Liver (tissue), 9 donors: ENCODE data around the gene RNGTT. TPM values are rescaled to one million over a fixed set of nuclear protein-coding genes. Genes with fewer than 3 reads are reported as not detected.

Experiments
- DNase-seq: peaks from one replicate; pipeline ENCODE4 v3.0.0-alpha.2; 2017; ENCODE audit warnings: low spot score
- H3K27ac ChIP-seq, 2 donors: one replicate each; pipeline ENCODE4 v1.7.0; 2013; ENCODE audit warnings: inconsistent platforms in 2 of 2, low read length in 2 of 2, control low read depth in 1 of 2, low read depth in 1 of 2, mild to moderate bottlenecking in 1 of 2
- H3K27me3 ChIP-seq, 4 donors: one replicate each; pipeline versions ENCODE4 v1.6.1 to v1.7.0; 2013; ENCODE audit warnings: low read length in 3 of 4, inconsistent platforms in 1 of 4, mild to moderate bottlenecking in 1 of 4, moderate library complexity in 1 of 4; ENCODE audit not compliant: control insufficient read depth in 4 of 4, insufficient read depth in 4 of 4
- H3K36me3 ChIP-seq, 4 donors: one replicate each; pipeline versions ENCODE4 v1.6.1 to v1.7.0; 2013; ENCODE audit warnings: low read length in 3 of 4, mild to moderate bottlenecking in 3 of 4, low read depth in 1 of 4, moderate library complexity in 1 of 4; ENCODE audit not compliant: control insufficient read depth in 4 of 4, insufficient read depth in 3 of 4
- H3K4me1 ChIP-seq, 4 donors: one replicate each; pipeline versions ENCODE4 v1.6.1 to v1.7.0; 2013; ENCODE audit warnings: low read length in 3 of 4, mild to moderate bottlenecking in 3 of 4, moderate library complexity in 1 of 4; ENCODE audit not compliant: control insufficient read depth in 4 of 4, insufficient read depth in 4 of 4
- H3K4me3 ChIP-seq, 3 donors: one replicate each; pipeline versions ENCODE4 v1.6.1 to v1.7.0; 2013; ENCODE audit warnings: low read length in 3 of 3, control low read depth in 1 of 3, low read depth in 1 of 3, mild to moderate bottlenecking in 1 of 3
- H3K9ac ChIP-seq, 2 donors: one replicate each; pipeline ENCODE4 v1.7.0; 2013; ENCODE audit warnings: low read length in 2 of 2, mild to moderate bottlenecking in 2 of 2, moderate library complexity in 2 of 2, control low read depth in 1 of 2, low read depth in 1 of 2
- H3K9me3 ChIP-seq, 4 donors: one replicate each; pipeline versions ENCODE4 v1.6.1 to v1.7.0; 2013; ENCODE audit warnings: low read length in 3 of 4; ENCODE audit not compliant: control insufficient read depth in 4 of 4
- EGR1 ChIP-seq, 2 donors: IDR thresholded peaks; 2 replicates each; pipeline ENCODE4 v1.6.1; 2016 to 2018; ENCODE audit warnings: antibody characterized with exemption in 2 of 2, low read depth in 2 of 2
- FOXA1 ChIP-seq: IDR thresholded peaks from 2 replicates; pipeline ENCODE4 v1.6.1; 2016; ENCODE audit warnings: antibody characterized with exemption
- FOXA2 ChIP-seq: IDR thresholded peaks from 2 replicates; pipeline ENCODE4 v1.6.1; 2016; ENCODE audit warnings: antibody characterized with exemption
- GABPA ChIP-seq, 2 donors: IDR thresholded peaks in 1 of 2; conservative IDR thresholded peaks in 1 of 2; 2 replicates each; pipeline ENCODE4 v1.6.1; 2016; ENCODE audit warnings: antibody characterized with exemption in 2 of 2, mild to moderate bottlenecking in 1 of 2, moderate library complexity in 1 of 2
- HNF4A ChIP-seq, 2 donors: conservative IDR thresholded peaks; 2 replicates each; pipeline ENCODE4 v1.6.1; 2016; ENCODE audit warnings: antibody characterized with exemption in 2 of 2, mild to moderate bottlenecking in 2 of 2
- HNF4G ChIP-seq: IDR thresholded peaks from 2 replicates; pipeline ENCODE4 v1.6.1; 2016; ENCODE audit warnings: antibody characterized with exemption
- JUND ChIP-seq, 2 donors: IDR thresholded peaks; 2 replicates each; pipeline ENCODE4 v1.6.1; 2016; ENCODE audit warnings: antibody characterized with exemption in 2 of 2
- NR2F2 ChIP-seq: IDR thresholded peaks from 2 replicates; pipeline ENCODE4 v1.6.1; 2016; ENCODE audit warnings: antibody characterized with exemption
- RAD21 ChIP-seq, 2 donors: IDR thresholded peaks; 2 replicates each; pipeline ENCODE4 v1.6.1; 2016; ENCODE audit warnings: antibody characterized with exemption in 2 of 2, mild to moderate bottlenecking in 2 of 2
- RXRA ChIP-seq, 2 donors: IDR thresholded peaks; 2 replicates each; pipeline ENCODE4 v1.6.1; 2017 to 2018; ENCODE audit warnings: antibody characterized with exemption in 2 of 2, mild to moderate bottlenecking in 1 of 2
- SP1 ChIP-seq: IDR thresholded peaks from 2 replicates; pipeline ENCODE4 v1.6.1; 2018; ENCODE audit warnings: antibody characterized with exemption, mild to moderate bottlenecking
- TAF1 ChIP-seq: conservative IDR thresholded peaks from 2 replicates; pipeline ENCODE4 v1.6.1; 2016; ENCODE audit warnings: antibody characterized with exemption, mild to moderate bottlenecking
- YY1 ChIP-seq: IDR thresholded peaks from 2 replicates; pipeline ENCODE4 v1.6.1; 2016; ENCODE audit warnings: antibody characterized with exemption, mild to moderate bottlenecking
- WGBS: extraction: QIAGEN DNeasy Blood & Tissue Kit; methylation state at CpG from one replicate; pipeline ENCODE4 v1.1.7; 2013; 5-methylcytosine and 5-hydroxymethylcytosine counted together
- polyA plus RNA-seq, 2 donors: library from polyadenylated mRNA; stranded (reverse) in 1 of 2; unstranded in 1 of 2; fragments of 200-250 nt in 1 of 2; fragments of >200 nt in 1 of 2; fragmentation: Nextera tagmentation in 1 of 2; extraction: Ambion mirVana in 1 of 2; gene quantifications; one replicate each; pipeline versions ENCODE4 v1.2.1 to v1.2.3, GENCODE V29; 2013 to 2015
- total RNA-seq, 2 donors: library from RNA; depleted of rRNA; stranded (reverse); fragments of >200 nt; gene quantifications; one replicate each; pipeline ENCODE4 v1.2.3, GENCODE V29; 2014
- TF ChIP-seq, protein P1 (sequence below): IDR thresholded peaks from 2 replicates; pipeline ENCODE4 v1.6.1; 2016; ENCODE audit warnings: antibody characterized with exemption
- TF ChIP-seq, protein P2 (sequence below): fragments of 150-350 bp; IDR thresholded peaks from 2 replicates; pipeline ENCODE4 v1.5.1; 2017; ENCODE audit warnings: improper control_type of control experiment, low read depth, low read length; ENCODE audit not compliant: missing input control
- TF ChIP-seq, protein P3 (sequence below): IDR thresholded peaks from 2 replicates; pipeline ENCODE4 v1.6.1; 2016; ENCODE audit warnings: antibody characterized with exemption
- TF ChIP-seq, protein P4 (sequence below): IDR thresholded peaks from 2 replicates; pipeline ENCODE4 v1.6.1; 2016; ENCODE audit warnings: antibody characterized with exemption
- TF ChIP-seq, protein P5 (sequence below): IDR thresholded peaks from 2 replicates; pipeline ENCODE4 v1.6.1; 2016; ENCODE audit warnings: antibody characterized with exemption, mild to moderate bottlenecking
- donor health status: healthy.
- donor health status: healthy.
- donor health status: healthy.
- donor health status: healthy.
- donor health status: healthy.

Gene RNGTT
- total and polyA plus RNA-seq, 4 donors: 4.1 to 20.8 (median 7.2) TPM

DNA sequence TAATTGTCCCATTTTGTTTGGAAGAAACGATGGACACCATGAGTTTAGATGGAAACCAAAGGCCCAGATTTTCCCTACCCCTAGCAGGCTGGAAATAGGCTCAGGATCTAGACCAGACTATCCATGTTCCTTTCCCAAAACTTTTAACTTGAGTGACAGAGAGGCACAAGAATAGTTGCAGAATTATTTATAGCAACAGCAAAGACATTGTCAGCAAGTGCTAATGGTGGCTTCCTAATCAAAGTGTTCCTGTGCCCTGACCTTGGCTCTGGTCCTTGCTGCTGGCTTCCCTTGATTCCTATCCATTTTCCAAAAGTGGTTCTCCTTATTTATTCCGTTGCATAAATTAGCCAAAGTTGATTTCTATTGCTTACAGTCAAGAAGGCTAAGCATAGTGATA, 103.1 kb downstream of the RNGTT start:
- Histone ChIP-seq H3K27ac (no peak overlapping the region), H3K9me3 (no peaks in the 10 kb centered on the region), H3K9ac (no peak overlapping the region), H3K4me1 (no peaks in the 10 kb centered on the region), H3K4me3 (no peak overlapping the region), H3K36me3 (peaks cover 0 to 2% (median under 1%) of the 10 kb centered on the region in 4 donors), H3K27me3 (no peaks in the 10 kb centered on the region)
- 90% methylated on average over 2 of the region's 2 CpGs for WGBS
- DNase-seq: no peak
- TF ChIP-seq, protein P1, sequence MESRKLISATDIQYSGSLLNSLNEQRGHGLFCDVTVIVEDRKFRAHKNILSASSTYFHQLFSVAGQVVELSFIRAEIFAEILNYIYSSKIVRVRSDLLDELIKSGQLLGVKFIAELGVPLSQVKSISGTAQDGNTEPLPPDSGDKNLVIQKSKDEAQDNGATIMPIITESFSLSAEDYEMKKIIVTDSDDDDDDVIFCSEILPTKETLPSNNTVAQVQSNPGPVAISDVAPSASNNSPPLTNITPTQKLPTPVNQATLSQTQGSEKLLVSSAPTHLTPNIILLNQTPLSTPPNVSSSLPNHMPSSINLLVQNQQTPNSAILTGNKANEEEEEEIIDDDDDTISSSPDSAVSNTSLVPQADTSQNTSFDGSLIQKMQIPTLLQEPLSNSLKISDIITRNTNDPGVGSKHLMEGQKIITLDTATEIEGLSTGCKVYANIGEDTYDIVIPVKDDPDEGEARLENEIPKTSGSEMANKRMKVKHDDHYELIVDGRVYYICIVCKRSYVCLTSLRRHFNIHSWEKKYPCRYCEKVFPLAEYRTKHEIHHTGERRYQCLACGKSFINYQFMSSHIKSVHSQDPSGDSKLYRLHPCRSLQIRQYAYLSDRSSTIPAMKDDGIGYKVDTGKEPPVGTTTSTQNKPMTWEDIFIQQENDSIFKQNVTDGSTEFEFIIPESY: no peak
- TF ChIP-seq, protein P2, sequence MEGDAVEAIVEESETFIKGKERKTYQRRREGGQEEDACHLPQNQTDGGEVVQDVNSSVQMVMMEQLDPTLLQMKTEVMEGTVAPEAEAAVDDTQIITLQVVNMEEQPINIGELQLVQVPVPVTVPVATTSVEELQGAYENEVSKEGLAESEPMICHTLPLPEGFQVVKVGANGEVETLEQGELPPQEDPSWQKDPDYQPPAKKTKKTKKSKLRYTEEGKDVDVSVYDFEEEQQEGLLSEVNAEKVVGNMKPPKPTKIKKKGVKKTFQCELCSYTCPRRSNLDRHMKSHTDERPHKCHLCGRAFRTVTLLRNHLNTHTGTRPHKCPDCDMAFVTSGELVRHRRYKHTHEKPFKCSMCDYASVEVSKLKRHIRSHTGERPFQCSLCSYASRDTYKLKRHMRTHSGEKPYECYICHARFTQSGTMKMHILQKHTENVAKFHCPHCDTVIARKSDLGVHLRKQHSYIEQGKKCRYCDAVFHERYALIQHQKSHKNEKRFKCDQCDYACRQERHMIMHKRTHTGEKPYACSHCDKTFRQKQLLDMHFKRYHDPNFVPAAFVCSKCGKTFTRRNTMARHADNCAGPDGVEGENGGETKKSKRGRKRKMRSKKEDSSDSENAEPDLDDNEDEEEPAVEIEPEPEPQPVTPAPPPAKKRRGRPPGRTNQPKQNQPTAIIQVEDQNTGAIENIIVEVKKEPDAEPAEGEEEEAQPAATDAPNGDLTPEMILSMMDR: no peak
- TF ChIP-seq RAD21 (IDR thresholded peaks at IDR 0.05) (no peak), NR2F2 (no peak), TAF1 (no peak), EGR1 (IDR thresholded peaks at IDR 0.05; ENCODE audit: low read depth in 2 of 2) (no peak), HNF4A (conservative IDR thresholded peaks at IDR 0.05) (no peak), RXRA (IDR thresholded peaks at IDR 0.05) (no peak), SP1 (no peak), GABPA (IDR thresholded peaks at IDR 0.05 in 1 of 2, conservative IDR thresholded peaks at IDR 0.05 in 1 of 2) (no peak), HNF4G (no peak), FOXA1 (no peak), YY1 (no peak), FOXA2 (no peak), JUND (IDR thresholded peaks at IDR 0.05) (no peak)
- TF ChIP-seq, protein P3, sequence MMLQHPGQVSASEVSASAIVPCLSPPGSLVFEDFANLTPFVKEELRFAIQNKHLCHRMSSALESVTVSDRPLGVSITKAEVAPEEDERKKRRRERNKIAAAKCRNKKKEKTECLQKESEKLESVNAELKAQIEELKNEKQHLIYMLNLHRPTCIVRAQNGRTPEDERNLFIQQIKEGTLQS: no peak
- TF ChIP-seq, protein P4, sequence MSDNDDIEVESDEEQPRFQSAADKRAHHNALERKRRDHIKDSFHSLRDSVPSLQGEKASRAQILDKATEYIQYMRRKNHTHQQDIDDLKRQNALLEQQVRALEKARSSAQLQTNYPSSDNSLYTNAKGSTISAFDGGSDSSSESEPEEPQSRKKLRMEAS: no peak
- TF ChIP-seq, protein P5, sequence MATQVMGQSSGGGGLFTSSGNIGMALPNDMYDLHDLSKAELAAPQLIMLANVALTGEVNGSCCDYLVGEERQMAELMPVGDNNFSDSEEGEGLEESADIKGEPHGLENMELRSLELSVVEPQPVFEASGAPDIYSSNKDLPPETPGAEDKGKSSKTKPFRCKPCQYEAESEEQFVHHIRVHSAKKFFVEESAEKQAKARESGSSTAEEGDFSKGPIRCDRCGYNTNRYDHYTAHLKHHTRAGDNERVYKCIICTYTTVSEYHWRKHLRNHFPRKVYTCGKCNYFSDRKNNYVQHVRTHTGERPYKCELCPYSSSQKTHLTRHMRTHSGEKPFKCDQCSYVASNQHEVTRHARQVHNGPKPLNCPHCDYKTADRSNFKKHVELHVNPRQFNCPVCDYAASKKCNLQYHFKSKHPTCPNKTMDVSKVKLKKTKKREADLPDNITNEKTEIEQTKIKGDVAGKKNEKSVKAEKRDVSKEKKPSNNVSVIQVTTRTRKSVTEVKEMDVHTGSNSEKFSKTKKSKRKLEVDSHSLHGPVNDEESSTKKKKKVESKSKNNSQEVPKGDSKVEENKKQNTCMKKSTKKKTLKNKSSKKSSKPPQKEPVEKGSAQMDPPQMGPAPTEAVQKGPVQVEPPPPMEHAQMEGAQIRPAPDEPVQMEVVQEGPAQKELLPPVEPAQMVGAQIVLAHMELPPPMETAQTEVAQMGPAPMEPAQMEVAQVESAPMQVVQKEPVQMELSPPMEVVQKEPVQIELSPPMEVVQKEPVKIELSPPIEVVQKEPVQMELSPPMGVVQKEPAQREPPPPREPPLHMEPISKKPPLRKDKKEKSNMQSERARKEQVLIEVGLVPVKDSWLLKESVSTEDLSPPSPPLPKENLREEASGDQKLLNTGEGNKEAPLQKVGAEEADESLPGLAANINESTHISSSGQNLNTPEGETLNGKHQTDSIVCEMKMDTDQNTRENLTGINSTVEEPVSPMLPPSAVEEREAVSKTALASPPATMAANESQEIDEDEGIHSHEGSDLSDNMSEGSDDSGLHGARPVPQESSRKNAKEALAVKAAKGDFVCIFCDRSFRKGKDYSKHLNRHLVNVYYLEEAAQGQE: no peak
